GM21619 (cell line): Measurements from ENCODE around the gene CYFIP2.

Experiments
- ATAC-seq: cut with Tn5 transposase; IDR thresholded peaks from one replicate; pipeline ENCODE4 v1.9.1; 2021; ENCODE audit not compliant: unreplicated experiment

CYFIP2 gene

DNA sequence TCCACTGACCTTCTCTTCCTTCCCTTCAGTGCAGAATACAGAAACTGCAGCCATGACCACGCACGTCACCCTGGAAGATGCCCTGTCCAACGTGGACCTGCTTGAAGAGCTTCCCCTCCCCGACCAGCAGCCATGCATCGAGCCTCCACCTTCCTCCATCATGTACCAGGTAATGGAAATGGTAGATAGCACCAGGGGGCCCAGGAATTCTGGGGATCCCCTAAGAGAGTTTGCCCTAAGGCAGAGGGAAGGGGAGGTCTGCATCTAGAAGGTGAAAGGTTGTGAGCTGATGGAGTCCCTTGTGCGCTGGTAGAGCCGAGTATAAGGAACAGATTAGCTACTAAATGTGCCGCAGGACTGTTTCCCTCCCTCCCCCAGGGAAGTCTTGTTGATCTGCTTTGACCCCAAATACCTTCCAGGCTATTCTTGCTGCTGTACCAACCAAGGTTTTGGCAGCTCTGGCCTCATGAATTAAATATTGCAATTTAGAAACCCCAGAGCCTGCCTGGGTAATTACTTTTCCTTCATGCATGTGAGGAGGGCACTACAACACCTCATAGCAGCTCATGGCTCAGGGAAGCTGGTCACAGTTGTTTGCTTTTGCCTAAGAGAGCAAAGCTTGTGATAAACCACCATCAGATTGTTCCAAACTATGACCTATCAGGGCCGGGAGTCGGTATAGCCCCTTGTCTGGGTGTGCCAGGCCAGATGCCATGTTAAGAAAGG lies 19.6 kb downstream of the CYFIP2 start:
- no peak for ATAC-seq

DNA sequence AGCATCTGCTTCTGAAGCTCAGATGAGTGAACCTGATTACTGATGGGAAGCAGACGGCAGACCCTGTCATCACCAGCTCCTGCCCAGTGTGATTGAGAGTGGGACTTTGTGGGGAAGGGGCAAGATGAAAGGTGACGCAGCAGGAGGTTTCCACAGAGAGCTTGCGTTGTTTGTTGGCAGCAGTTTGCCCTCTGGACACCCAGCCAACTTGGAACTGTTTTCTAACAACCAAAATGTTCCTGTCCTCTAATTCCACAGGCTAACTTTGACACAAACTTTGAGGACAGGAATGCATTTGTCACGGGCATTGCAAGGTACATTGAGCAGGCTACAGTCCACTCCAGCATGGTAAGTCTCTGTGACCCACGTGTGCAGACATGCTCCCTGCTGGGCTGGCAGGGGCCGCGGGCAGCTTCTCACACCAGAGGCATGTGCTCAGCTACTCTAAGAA lies 20.9 kb downstream of the CYFIP2 start:
- ATAC-seq = no peak

DNA sequence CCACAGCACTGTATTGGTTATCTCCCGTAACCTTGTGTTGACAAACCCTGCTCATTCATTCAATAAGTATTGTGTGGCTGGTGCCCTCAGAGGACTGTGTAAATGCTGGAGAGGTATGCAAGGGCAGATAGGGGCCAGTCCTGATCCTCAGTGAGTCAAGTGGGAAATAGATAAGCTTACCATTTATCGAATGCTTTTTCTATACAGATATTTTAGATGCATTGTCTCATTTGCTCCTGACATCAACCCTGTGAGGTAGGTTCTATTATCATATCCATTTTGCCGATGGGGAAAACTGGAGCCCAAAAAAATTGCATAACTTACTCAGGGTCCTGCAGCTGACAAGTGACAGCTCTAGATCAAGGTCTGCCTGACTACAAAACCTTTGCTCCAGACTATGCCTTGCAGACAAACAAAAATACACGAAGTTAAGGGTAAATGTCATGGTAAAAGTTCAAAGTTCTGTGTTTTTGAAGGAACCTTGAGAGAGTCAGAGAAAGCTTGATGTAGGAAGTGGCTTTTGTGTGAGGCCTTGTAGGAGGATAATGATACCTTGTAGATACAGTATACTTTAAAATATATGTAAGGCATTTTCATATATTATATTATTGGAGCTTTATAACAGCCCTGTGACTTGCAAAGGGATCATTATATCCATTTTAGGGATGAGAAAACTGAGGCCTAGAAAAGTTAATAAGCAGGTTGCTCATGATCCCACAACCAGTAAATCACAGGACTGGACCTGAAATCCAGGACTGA lies 22.7 kb downstream of the CYFIP2 start:
- no peak for ATAC-seq

DNA sequence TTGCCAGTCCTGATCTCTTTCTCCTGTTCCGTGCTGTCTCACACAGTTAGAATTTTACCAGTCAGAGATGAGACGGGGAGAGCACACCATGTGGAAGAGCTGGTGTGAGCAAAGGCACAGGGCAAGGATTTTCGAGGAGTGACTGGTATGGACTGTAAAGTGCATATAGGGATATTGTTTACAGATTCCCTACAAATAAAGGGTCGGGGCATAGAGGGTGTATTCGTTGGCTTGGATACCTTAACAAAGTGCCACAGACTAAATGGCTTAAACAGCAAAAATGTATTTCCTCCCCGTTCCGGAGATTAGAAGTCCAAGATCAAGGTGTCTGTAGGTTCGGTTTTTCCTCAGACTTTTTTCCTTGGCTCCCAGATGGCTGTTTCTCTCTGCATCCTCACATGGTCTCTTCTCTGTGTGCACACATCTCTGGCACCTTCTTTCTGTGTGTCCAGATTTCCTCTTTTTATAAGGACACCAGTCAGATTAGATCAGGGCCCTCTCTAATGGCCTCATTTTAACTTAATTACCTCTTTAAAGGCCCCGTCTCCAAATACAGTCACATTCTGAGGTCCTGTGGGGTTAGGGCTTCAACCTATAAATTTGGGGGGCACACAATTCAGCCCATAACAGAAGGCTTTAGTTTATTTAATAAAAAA lies 23.4 kb downstream of the CYFIP2 start:
- no peak for ATAC-seq

DNA sequence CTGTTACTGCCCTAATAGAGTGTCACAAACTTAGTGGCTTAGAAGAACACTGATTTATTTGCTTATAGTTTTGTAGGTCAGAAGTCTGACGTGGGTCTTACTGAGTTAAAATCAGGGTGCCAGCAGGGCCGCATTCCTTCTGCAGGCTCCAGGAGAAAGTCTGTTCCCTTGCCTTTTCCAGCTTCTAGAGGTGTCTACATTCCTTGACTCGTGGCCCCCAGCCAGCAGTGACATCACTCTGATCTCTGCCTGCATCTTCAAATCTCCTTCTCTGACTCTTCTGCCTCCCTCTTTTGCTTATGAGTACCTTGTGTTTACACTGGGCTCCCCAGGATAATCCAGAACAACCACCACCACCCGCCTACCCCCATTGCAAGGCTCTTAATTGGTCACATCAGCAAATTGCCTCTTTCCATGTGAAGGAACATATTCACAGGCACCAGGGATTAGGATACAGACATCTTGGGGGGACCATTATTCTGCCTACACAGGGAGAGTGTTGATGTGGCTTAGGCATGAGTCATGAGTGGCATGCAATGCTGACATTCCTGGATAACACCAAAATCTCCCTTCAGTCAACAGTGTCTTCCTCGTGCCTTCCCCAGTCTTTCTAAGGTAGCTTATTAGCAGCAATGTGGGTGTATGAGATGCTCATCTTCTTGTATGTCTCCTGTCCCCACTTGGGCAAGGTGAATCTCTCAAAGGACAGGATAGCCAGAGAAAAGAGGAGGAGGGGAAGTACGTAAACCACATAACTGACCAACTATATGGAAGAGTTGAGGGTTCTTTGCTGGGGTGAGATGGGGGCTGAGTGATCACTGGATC lies 24.4 kb downstream of the CYFIP2 start:
- ATAC-seq = peak; percentile 3

DNA sequence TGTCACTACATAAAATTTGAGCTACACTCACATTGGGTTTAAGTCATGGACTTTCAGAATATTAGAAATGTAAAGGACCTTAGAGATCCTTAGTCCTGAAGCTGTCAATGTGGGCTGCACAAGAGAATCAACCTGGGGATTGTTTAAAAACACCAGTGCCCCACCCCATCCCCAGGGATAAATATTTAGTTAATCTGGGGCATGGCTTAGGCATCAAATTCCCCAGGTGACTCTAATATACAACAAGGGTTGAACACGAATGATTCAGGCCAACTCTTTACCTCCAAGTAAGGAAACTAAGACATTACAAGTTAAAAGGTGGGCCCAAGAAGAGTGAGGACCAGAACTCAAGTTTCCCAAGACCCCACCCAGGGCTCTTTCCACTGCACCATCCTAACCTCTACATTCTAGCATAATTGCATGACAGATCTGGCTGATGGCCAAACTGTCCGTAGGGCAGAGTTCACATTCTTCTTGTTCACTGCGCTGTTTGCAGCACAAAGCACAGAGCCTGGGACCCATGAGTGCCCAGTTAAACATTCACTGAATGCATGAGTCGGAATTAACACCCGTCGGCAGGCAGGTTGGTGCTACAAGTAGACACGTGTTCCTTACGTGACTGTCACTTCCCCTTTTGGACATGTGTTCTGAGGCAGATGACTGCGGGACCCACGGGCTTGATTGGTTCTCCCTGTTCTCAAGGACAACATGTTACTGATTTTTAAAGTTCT lies 25.2 kb downstream of the CYFIP2 start:
- peak; percentile 93 for ATAC-seq

DNA sequence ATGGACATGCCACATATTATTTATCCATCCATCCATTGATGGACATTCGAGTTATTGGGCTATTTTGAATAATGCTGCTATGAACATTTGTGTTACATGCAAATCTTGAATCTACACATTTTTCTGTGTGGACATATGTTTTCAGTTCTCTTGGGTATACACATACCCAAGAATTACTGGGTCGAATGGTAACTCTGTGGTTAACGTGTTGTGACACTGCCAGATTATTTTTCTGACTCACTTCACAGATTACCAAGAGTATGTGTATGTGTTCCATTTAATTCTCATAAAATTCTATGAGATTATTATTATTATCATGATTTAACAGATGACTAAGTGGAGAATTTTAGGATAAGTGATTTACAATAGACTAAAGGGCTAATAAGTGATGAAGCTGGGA lies 26.7 kb downstream of the CYFIP2 start:
- no peak for ATAC-seq

DNA sequence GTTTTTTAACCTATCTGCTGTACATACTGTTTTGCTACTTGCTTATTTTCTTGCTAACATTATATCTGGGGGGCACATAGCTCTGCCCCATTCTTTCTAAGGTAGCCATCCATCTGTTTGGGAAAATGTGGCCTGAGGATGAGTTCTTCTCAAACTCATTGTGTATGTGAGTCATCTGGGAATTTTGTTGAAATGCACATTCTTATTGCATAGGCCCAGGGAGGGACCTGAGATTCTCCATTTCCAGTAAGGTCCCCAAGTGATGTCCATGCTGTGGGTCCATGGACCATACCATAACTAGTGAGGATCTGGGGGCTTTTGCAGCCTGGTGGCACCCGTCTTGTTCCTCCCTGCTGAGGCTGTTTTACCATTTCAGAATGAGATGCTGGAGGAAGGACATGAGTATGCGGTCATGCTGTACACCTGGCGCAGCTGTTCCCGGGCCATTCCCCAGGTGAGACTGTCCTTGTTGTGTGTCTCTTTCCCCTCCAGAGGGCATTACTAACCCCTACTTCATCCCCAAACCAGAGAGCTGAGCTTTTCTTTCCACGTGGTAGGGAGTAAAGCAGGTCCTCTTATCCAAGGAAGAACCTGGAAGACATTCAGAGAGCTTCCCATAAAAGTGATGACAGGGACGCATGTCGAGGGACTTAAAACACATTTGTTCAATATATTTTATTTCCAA lies 28.6 kb downstream of the CYFIP2 start:
- no peak for ATAC-seq

DNA sequence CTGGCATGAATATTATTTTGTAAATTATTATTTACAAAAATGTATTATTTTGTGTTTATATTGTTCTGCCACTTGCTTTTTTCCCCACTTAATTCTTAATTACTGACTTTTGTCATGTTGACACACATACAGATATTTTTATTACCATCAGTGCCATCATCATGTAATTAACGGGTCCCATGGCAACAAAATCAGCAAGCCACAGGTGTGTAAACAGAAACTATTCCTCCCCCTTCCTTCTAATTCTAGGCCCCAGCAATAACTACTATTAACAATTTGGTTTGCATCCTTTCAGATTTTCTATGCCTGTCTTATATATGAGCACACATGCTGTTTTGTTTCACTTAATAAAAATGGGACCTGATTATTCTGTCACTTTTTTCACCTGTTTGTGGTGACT lies 29.3 kb downstream of the CYFIP2 start:
- no peak for ATAC-seq

DNA sequence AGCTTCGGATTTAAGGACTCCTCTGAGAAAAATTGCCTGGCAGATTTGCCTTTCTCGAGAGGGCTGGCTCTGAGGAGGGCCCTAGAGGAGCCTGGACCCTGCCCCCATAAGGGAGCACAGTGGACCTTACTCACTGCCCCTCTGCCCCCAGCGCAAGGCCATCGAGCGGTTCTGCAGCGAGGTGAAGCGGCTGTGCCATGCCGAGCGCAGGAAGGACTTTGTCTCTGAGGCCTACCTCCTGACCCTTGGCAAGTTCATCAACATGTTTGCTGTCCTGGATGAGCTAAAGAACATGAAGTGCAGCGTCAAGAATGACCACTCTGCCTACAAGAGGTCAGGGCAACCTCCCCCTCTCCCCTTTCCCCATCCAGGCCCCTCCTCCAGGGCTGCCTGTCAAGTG lies 34.6 kb downstream of the CYFIP2 start:
- no peak for ATAC-seq

DNA sequence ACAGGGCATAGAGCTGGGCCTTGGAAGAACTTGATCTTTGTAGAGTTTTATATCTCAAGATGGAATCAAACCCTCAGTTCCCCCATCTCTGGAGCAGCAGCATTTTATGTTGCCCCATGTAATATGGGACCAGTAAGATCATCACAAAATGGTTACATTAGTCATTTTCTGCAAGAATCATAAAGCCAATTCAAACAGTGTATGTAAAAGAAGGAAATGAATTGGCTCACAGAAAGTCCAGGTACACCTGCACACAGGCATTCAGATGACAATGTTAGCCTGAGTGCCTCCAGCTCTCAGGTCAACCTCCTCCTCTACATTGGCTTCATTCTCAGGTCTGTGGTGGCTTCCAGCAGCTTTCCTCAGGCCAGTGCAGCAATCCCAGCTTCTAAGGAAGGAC lies 35.1 kb downstream of the CYFIP2 start:
- ATAC-seq = no peak

DNA sequence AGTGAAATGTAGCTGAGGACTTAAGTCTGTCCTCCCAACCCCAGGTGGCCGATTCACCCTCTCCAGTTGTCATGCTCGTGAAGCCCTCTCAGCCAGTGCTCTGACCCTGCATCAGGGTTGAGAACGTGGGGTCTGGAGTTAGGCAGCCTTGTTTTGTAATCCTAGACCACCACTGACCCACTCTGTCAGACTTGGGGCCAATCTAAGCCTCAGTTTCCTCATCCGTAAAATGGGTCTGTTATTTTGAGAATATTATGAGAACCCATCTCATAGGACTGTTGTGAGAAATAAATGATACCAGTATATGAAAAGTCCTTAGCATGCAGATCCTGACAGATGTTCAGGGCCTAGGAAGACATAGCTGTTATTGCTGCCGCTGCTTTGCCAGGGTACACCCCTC lies 37.1 kb downstream of the CYFIP2 start:
- ATAC-seq = no peak

DNA sequence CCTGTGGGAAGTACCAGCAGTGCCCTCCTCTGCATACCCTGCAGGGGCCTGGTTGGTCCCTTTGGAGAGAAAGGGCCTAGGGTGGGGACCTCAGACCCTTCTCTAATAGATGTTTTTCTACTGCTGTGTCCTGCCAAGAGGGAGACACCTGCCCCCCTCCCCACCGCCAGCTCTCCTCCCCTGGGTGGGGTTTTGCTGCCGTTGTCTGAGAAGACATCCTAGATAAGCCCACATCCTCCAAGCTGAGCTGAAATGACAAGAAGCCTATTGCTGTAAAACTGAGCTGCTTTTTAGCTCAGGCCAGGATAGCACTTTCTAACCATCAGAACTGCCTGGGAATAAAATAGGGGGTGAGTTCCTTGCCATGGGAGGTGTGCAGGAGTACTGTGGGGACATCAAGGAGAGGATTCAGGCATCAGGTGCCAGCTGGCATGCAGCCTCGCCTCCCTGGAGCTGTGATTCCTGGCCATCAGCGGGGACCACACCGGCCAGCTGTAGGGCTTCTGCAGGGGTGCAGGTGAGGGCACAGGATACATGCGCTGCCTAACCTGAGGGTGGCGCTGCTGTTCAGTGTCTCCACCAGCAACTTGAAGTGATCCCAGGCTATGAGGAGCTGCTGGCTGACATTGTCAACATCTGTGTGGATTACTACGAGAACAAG lies 37.9 kb downstream of the CYFIP2 start:
- no peak for ATAC-seq

DNA sequence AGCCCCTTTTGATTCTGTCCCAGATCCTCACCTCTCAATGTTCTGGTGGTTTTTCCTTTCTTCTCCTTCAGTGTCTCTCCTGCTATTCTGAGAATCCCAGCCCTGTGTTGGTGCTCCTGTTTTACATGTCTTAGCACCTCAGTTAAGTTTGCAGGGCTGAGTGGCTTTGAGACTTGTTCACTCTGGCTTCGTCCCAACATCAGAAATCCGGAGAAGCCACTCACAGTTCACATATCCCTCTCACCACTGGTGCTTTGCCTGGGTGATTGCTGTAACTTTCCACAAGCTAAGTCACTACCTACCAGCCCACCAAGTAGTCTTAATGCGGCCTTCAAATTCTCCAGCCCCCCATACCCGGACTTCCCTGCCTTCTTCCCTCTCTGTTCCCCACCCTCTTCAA lies 40.2 kb downstream of the CYFIP2 start:
- no peak for ATAC-seq

DNA sequence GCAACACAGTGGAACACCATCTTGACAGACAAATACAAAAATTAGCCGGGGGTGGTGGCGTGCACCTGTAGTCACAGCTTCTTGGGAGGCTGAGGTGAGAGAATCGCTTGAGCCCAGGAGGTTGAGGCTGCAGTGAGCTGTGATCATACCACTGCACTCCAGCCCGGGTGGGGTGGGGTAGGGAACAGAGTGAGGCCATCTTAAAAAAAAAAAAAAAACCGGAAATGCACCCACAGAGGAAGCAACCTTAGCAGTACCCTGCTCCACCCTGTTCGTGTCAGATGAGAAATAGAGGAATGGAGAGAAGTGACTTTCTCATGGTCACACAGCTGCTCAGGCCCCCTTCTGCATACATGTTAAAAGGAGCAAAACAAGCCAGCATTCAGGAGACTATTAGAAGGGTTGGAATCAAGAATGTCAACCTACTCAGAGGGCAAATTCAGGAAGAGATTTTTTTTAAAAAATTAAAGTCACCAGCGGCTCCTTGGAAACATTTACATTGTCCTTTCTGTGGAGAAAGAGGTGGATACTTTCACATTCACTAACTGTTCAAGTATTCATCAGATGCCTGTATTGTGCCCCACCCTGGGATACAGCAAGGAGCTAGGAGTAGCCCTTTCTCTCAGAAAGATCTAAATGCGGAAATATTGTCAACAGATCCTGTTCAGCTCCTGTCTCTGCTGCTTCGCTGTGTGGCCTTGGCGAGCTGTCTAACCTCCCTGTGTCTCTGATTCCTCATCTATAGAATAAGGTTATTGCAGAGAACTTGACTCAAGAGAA lies 41.0 kb downstream of the CYFIP2 start:
- ATAC-seq = no peak

DNA sequence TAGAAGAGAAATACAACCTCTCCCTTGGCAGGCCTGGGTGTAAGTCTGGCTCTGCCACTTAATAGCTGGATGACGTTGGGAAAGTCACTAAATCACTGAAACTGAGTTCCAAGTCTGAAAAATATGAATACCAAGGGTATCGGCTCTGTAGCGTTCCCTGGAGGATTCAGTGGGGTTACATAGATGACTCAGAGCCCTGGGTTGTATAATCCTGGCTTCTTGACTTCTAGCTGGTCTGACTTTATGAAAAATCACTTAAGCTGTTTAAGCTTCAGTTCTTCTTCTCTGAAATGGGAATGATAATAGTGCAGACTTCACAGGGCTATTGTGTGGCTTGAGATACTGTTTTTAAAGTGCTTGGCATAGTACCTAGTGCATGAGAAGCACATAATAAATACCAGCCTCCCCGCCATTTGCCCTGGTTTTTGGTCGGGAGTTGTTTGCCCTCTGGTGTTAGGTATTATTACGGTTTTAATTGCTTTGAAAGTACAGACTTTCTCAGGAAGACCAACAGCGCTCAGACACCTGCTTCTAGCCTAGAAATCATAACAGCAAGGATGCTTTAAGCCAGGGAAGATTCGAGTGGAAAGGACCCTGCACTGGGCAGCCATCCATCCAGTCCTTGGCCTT lies 43.0 kb downstream of the CYFIP2 start:
- ATAC-seq = peak; percentile 54

DNA sequence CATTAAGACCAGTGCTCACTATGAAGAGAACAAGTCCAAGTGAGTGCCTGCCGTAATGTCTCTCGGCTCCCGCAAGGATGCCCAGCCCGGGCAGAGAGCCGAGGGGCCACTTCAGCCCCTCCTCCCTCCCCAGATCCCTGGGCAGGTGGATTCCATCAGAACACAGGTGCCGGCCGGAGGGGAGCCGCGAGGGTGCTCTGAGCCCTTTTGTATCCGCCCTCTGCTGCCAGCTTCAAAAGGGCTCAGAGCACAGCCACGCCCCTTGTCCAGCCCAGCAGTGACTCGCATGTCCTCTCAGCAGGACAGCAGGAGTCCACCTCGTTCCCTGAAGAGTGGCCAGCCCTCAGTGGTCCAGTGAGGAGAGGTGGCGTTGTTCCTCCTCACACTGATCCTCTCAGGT lies 43.9 kb downstream of the CYFIP2 start:
- ATAC-seq = no peak

DNA sequence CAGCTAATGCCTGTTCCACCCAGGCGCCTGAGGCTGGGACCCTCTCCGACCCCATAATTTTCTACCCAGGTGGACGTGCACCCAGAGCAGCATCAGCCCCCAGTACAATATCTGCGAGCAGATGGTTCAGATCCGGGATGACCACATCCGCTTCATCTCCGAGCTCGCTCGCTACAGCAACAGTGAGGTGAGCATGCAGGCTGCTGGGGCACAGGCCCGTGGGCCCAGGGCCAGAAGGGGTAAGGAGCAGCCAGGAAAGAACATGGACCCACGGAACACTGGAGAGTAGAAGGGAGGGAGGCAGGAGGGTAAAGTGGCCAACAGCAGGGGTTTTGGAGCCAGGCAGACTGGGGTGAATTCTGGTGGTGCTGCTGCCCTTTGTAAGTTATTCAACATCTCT lies 45.7 kb downstream of the CYFIP2 start:
- no peak for ATAC-seq
